Ovary (tissue), 9 donors: ENCODE data around the gene KLK11. TPM values are rescaled to one million over a fixed set of nuclear protein-coding genes. Genes with fewer than 3 reads are reported as not detected.
A peak's percentile ranks its signal among the peaks of the same experiment; 100 is the strongest.

Source experiments
- DNase-seq, 5 donors: peaks; one replicate each; pipeline ENCODE4 v3.0.0-alpha.2; 2019 to 2020
- H3K27ac ChIP-seq, 2 donors: fragments of 200-600 bp; one replicate each; pipeline versions ENCODE4 v1.5.1 to v1.8.0; 2019 to 2022
- H3K27me3 ChIP-seq: fragments of 200-600 bp; one replicate; pipeline ENCODE4 v1.8.0; 2022
- H3K36me3 ChIP-seq: fragments of 200-600 bp; sonication (generic); one replicate; pipeline ENCODE4 v1.5.1; 2019
- H3K4me1 ChIP-seq: one replicate; pipeline ENCODE4 v1.8.1; 2013; ENCODE audit warnings: mild to moderate bottlenecking, moderate library complexity; ENCODE audit not compliant: insufficient read depth
- H3K4me3 ChIP-seq: fragments of 200-600 bp; sonication (generic); one replicate; pipeline ENCODE4 v1.5.1; 2017
- H3K9me3 ChIP-seq, 2 donors: fragments of 200-600 bp in 1 of 2; sonication (generic) in 1 of 2; one replicate each; pipeline versions ENCODE4 v1.5.1 to v1.8.1; 2013 to 2019; ENCODE audit warnings: mild to moderate bottlenecking in 1 of 2, moderate library complexity in 1 of 2
- CTCF ChIP-seq, 3 donors: fragments of 450-650 bp in 2 of 3; fragments of 200-600 bp in 1 of 3; IDR thresholded peaks; one replicate each; pipeline versions ENCODE4 v1.5.1 to v1.8.0; 2016 to 2022; ENCODE audit warnings: antibody characterized with exemption in 3 of 3, mild to moderate bottlenecking in 1 of 3
- EP300 ChIP-seq: sonication (generic); formaldehyde crosslinking; IDR thresholded peaks from one replicate; pipeline ENCODE4 v1.6.1; 2017; ENCODE audit warnings: antibody characterized with exemption
- POLR2A ChIP-seq: fragments of 450-650 bp; IDR thresholded peaks from one replicate; pipeline ENCODE4 v1.6.1; 2017; ENCODE audit warnings: antibody characterized with exemption, mild to moderate bottlenecking, moderate library complexity
- WGBS, 3 donors: extraction: QIAGEN DNeasy Blood & Tissue Kit in 1 of 3; methylation state at CpG; one replicate each; pipeline versions ENCODE4 v1.1.5 to v1.1.7; 2013 to 2017; 5-methylcytosine and 5-hydroxymethylcytosine counted together
- intact Hi-C, 4 donors: fragments of 100-400 bp; cut with DNase I; formaldehyde crosslinking; loops; one replicate each; pipeline versions ENCODE4 v1.11.0 to v1.15.1; 2022 to 2023
- polyA plus RNA-seq, 2 donors: library from polyadenylated mRNA; stranded (reverse); fragments of 200-250 nt in 1 of 2; fragments of 350-450 nt in 1 of 2; fragmentation: Illumina TruSeq in 1 of 2; extraction: RNeasy Lipid Tissue Mini Kit (QIAGEN cat#74804) in 1 of 2; gene quantifications; one replicate each; pipeline ENCODE4 v1.2.3, GENCODE V29; 2013 to 2014
- total RNA-seq, 7 donors: library from RNA; depleted of rRNA in 2 of 7; stranded (reverse); fragments of >200 nt in 2 of 7; fragmentation: NEBNext Ultra II Directional in 3 of 7; extraction: Animal tissue kit (Norgen Biotek cat#: 25700) in 3 of 7; gene quantifications; one replicate each; pipeline versions ENCODE4 v1.1.0 to v1.2.4, GENCODE V29; 2016 to 2023
- donor health status: DM: no; HTN: no; CAD: no; lungs with moderate emphysema.
- donor health status: DM: no; HTN: no; CAD: no.
- donor health status: Bipolar disorder and iron deficiency.
- donor health status: DM: yes; HTN: yes; CAD: no.
- donor health status: DM: no; HTN: no; CAD: no.
- donor health status: DM: yes; HTN: yes; CAD: no.

KLK11 gene
- total and polyA plus RNA-seq, 9 donors, result 0.33 to 91.2 (median 1.4) TPM

GRCh38 chr19:51066393-51067186, 40.2 kb upstream of the KLK11 start:
- TF ChIP-seq CTCF (IDR thresholded peaks at IDR 0.05) (no peak), EP300 (no peak), POLR2A (no peak)
- Histone ChIP-seq H3K4me1 (peaks cover 3% of the 10 kb centered on the region), H3K36me3 (no peaks in the 10 kb centered on the region), H3K9me3 (no peaks in the 10 kb centered on the region), H3K27ac (no peak overlapping the region), H3K4me3 (no peak overlapping the region), H3K27me3 (no peaks in the 10 kb centered on the region)
- 68 to 72% (median 70%) methylated on average over 7 of the region's 7 CpGs for WGBS, 3 donors
- no peak for DNase-seq
- intact Hi-C loops, result no loop called here

- Histone ChIP-seq H3K27me3 (no peaks in the 10 kb centered on the region), H3K4me3 (no peak overlapping the region), H3K4me1 (peaks cover 3% of the 10 kb centered on the region), H3K9me3 (no peaks in the 10 kb centered on the region), H3K36me3 (no peaks in the 10 kb centered on the region), H3K27ac (no peak overlapping the region)
- intact Hi-C loops, result no loop called here
- 12 to 16% (median 12%) methylated on average over 24 to 25 of the region's 25 CpGs for WGBS, 3 donors
- TF ChIP-seq EP300 (no peak), POLR2A (no peak), CTCF (IDR thresholded peaks at IDR 0.05) (no peak)
- no peak for DNase-seq
Observed at GRCh38 chr19:51065221-51065960, 39.0 kb upstream of the KLK11 start.

- TF ChIP-seq CTCF (IDR thresholded peaks at IDR 0.05) (no peak), POLR2A (no peak), EP300 (no peak)
- no peaks in the 10 kb centered on the region for H3K36me3 ChIP-seq
- DNase-seq, result peak in 4 of 5 donors; percentile 15 to 66 (median 43)
- H3K4me1 ChIP-seq, result peaks cover 3% of the 10 kb centered on the region
- 13 to 15% (median 13%) methylated on average over 34 to 38 of the region's 38 CpGs for WGBS, 3 donors
- H3K4me3 ChIP-seq, result no peak within 1 kb of the TSS
- no peaks in the 10 kb centered on the region for H3K27me3 ChIP-seq
- intact Hi-C loops, result no loop called here
- H3K27ac ChIP-seq, result no peak within 1 kb of the TSS
- no peaks in the 10 kb centered on the region for H3K9me3 ChIP-seq
Observed at GRCh38 chr19:51064534-51065220, 38.3 kb upstream of the KLK11 start, which contains the start of gene KLK13. Gene KLK13, minus strand, starts transcription at chr19:51065092. Its CDS starts 25 bp downstream, at chr19:51065067.

GRCh38 chr19:51063664-51064063, 37.2 kb upstream of the KLK11 start:
- Histone ChIP-seq H3K4me1 (peaks cover 3% of the 10 kb centered on the region), H3K4me3 (no peak overlapping the region), H3K27me3 (no peaks in the 10 kb centered on the region), H3K27ac (no peak overlapping the region), H3K9me3 (no peaks in the 10 kb centered on the region), H3K36me3 (no peaks in the 10 kb centered on the region)
- intact Hi-C loops, result no loop called here
- no peak for DNase-seq
- WGBS, 3 donors, result 82 to 92% (median 92%) methylated on average over 7 of the region's 7 CpGs
- TF ChIP-seq CTCF (IDR thresholded peaks at IDR 0.05), result no peak
- TF ChIP-seq POLR2A, result no peak
- TF ChIP-seq EP300, result no peak
